SIG-M5 (cell line): ENCODE data around the gene MREG.
"Not testable (repeated sequence)": the region's sequence is repeated elsewhere in the genome, so short reads cannot be mapped to it uniquely, and the experiment has no call there.

Experiments
- DNase-seq: peaks from one replicate; lab custom pipeline; 2025; lab: John Stamatoyannopoulos, UW

MREG gene

DNA sequence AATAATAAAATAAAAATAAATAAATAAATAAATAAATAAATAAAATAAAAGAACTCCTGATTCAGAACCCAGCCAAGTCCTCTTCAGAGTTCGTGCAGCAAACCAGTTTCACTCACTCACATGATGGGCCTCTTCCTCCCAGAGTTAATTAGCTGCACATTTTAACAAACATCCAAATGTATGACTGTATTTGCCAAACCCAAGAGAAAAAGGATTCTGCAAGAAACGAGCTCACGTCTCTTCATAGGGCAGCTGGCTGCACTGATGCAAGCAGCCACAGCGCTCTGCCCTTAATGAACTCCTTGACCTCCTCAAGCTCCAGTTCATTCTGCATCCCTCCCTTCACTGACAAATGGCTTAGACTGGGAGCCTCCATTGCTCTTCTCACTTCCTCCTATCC is 55.1 kb downstream of the MREG start:
- no peak for DNase-seq

DNA sequence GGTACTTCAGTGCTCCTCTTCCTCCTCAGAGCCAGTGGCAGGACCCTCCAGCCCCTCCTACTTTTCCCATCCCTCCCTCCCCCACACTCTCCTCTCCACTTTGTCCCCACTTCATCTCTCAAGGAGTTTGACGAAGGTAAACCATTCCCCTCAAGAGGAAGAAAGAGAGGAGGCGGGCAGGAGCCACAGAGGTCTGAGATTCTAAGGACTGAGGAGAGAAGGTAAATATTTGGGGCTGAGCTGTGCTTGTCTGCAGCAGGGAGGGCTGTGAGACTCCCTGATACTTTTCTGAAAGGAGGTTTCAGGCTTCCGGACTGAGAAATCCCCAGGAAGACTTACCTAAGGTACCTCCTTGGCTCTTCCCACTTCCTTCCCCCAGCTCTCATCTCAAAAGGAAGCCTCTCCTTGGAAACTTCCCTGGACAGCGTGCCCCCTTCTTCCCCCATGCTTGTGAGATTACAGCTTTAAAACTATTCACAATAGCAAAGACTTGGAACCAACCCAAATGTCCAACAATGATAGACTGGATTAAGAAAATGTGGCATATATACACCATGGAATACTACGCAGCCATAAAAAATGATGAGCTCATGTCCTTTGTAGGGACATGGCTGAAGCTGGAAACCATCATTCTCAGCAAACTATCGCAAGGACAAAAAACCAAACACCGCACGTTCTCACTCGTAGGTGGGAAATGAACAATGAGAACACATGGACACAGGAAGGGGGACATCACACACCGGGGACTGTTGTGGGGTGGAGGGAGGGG is 55.8 kb downstream of the MREG start:
- DNase-seq, result not testable (repeated sequence)

GRCh38 chr2:215952860-215953637 is 60.3 kb downstream of the MREG start:
- no peak for DNase-seq

DNA sequence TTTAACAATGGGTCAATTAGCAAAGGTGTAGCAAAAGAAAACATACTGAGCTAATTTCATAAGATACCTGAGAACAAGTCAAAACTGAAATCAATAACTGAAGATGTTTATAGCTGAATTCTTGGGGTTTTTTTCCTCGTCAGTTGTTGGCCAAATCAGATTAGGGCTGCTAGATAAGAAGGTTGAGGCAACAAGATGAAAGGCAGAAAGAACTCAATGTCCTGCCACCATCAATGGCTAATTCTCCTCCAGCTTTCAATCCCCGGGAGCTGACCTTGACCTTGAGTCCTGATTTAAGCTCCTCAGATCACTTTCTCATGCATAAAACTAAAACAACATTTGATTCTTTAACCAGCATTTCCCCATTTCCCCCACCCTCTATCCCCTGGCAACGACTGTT is 61.8 kb downstream of the MREG start:
- no peak for DNase-seq

GRCh38 chr2:215949991-215950404 is 63.4 kb downstream of the MREG start:
- DNase-seq, result no peak

DNA sequence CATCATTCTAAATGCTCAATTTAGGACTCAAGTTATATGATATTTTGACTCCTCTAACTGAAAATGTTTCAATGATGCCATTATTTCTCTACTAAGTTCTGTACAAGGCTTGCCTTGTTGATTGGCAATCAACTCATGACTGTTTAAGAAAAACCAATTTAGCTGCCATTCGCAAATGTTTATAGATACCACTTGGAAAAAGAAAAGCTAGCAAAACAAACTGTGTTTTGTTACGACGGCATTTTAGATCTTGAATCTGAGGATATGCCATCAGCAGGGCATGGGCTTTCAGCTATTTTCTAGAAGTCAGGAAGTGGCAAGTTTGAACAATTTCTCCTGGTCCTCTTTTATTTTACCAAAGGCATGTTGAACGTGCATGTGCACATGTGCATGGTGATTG is 65.3 kb downstream of the MREG start:
- no peak for DNase-seq

DNA sequence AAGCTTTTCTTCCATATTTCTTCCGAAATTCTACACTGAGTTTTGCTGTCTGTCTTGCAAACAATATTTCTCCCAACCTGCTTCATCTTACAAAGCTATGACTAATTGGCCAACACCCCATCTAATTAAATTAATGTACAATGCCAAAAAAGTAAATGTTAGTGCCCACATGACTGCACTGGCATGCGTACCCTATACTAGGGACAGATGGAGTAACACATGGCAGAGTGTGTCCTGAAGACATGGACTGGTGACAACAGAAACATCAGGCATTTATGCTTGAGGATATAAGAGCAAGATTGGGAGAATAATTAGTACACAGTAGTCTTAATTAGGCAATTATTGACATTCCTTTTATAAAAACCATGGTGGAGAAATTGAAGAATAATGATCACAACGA is 66.8 kb downstream of the MREG start:
- no peak for DNase-seq

DNA sequence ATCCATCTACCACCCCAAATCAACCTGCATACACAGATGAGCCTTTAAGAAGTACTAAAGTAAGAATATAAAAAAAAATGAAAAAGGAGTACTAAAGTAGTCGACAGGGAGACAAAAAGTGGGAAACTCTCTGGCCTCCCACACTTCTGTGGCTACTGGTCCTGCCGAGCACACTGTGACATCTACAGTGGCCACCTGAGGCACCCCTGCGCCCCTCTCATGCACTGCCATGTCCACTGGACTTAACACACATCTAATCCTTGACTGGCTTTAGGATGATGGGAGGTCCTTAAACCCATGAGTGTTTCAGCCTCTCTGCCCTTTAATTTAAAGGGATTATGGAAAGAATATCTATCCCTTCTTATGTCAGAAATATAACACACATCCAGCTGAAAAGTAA is 71.2 kb downstream of the MREG start:
- no peak for DNase-seq

- DNase-seq, result no peak
Measured at GRCh38 chr2:215941726-215942125, 71.6 kb downstream of the MREG start.

DNA sequence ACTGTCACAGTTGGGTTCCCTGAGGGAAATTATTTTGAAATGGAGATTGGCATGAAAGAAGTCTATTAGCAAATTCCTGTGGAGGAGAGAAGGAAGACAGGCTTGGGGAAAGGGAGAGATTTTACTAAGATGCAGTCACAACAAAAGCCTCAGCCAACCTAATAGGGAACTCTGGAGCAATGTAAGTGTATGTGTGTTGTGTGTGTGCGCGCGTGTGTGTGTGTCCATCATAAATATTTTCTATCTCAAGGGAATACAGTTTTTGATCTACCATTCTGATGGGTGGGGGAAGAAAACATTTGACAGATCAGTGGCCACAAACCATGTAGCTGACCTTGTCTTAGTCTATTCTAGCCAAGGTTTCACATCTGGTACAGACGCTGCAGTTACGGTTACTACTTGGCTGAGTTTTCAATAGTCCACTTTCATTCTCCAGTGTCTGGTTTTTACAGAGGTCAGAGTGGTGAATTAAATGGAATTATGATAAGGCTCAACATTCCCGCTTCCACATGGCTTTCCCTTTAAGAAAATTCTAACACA is 72.6 kb downstream of the MREG start:
- no peak for DNase-seq

- DNase-seq, result no peak
Measured at GRCh38 chr2:215937190-215937589, 76.2 kb downstream of the MREG start.

GRCh38 chr2:215933151-215933550 is 80.2 kb downstream of the MREG start:
- DNase-seq, result no peak

- peak; percentile 13 for DNase-seq
Measured at GRCh38 chr2:215931256-215931903, 82.0 kb downstream of the MREG start.

DNA sequence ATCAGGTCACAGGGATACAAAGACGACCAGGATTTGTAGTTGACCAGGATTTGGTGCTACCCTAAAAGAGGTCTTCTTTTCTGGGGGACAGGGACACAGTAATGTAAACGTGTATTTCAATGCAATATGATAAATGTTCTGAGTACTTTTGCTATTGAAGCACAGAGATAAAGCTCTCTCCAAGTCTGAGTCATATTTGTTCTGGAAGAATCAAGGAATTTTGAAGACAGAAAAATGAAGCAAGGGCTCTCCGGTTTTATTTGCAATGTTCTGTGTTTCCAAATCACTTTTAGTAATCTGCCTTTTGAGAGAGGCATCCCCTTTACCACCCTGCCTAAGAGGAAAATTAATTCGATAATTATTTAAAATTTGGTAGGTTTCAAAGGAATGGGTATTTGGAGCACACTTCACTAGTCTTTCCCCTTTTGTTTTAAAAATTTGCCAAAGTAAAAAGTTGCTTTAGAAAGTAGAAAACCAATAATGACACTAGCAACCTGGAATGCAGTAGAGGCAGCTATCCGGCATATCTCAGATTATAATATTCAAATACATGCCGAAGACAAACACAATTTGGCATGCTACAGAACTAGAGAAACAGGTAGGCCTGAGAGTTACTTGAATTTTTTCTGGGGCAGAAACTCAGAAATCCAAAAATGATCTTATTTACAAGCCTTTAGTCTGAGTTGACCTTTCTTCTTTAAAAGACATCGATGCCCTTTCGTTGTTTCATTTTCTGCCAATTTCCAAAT is 82.7 kb downstream of the MREG start:
- DNase-seq, result no peak

- no peak for DNase-seq
Measured at GRCh38 chr2:215929602-215930335, 83.6 kb downstream of the MREG start.

DNA sequence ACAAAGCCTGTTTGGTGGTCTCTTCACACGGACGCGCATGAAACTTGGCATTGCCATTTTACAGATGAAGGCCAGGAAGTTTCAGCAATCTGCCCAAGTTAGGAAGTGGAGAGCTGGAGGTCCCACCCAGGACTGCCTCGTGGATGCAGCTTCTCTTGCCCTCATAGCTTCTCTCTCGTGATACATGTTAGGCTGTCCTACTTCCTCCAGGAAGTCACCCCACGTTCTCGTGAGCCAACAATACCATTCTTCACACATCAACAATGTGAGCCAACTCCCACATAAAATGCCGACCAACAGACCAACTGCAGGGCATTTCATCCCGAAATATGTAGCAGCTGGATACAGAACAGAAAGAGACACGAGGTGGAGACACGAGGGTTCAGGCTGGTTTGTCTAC is 85.3 kb downstream of the MREG start:
- no peak for DNase-seq

GRCh38 chr2:215926992-215927391 is 86.4 kb downstream of the MREG start:
- DNase-seq, result not testable (repeated sequence)

- DNase-seq, result no peak
Measured at GRCh38 chr2:215921895-215922294, 91.5 kb downstream of the MREG start.

DNA sequence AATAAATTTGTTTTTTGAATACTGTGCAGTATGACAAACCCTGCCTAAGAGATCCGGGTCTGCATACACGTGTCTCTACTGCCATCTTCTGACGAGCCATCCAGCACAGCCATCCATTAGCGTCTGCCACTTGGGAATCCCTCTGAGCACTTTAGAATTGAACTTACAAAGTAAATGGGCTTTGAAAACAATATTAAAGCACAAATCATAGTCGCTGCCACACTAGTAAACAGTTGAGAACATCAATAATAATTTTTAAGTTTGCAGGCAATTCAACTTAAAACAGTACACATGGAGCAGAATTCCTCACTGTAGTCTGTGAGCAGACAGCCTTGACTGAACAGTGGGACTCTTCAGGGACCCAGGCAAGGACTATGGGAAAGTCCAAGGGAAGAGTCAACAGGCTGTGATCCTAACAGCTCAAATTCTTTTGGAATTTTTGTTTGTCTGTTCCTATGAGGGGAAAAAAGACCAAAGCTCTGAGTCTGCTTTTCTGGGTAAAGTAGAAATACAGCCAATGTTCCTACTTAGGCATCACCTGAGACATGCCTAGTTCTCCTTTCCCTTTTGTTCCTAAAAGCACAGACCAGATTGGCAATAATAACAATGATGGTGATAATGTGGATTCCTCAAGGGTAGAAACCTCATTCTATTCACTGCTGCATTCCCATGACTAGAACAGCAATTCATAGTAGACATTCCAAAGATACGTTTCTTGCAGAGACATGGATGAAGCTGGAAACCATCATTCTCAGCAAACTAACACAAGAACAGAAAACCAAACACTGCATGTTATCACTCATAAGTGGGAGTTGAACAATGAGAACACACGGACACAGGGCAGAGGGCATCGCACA is 92.9 kb downstream of the MREG start:
- no peak for DNase-seq

GRCh38 chr2:215919624-215920243 is 93.6 kb downstream of the MREG start:
- DNase-seq, result no peak
